Cardiac muscle cell (in vitro differentiated cells and primary cell): ENCODE results near the gene COPZ2. TPM values are rescaled to one million over a fixed set of nuclear protein-coding genes. Genes with fewer than 3 reads are reported as not detected.

Experiments used
- DNase-seq, 2 donors: peaks; one replicate each; pipeline versions ENCODE4 v3.0.0 to v3.0.0-alpha.2; 2010 to 2017; ENCODE audit warnings: low read depth in 1 of 2, low spot score in 1 of 2
- H3K27ac ChIP-seq: fragments of 200-600 bp; sonication (generic); 2 replicates; pipeline ENCODE4 v1.5.1; 2016
- H3K27me3 ChIP-seq: fragments of 200-600 bp; sonication (generic); 2 replicates; pipeline ENCODE4 v1.6.0; 2016; ENCODE audit warnings: control low read depth
- H3K36me3 ChIP-seq: fragments of 200-600 bp; sonication (generic); 2 replicates; pipeline ENCODE4 v1.5.1; 2016; ENCODE audit warnings: control low read depth
- H3K4me1 ChIP-seq: fragments of 200-600 bp; sonication (generic); 2 replicates; pipeline ENCODE4 v1.8.1; 2017; ENCODE audit warnings: low read depth, mild to moderate bottlenecking, mixed run types
- H3K4me3 ChIP-seq: fragments of 200-600 bp; sonication (generic); 2 replicates; pipeline ENCODE4 v1.5.1; 2016; ENCODE audit warnings: mild to moderate bottlenecking
- H3K9me3 ChIP-seq: fragments of 200-600 bp; sonication (generic); 2 replicates; pipeline ENCODE4 v1.5.1; 2017; ENCODE audit warnings: low read depth, mild to moderate bottlenecking, control low read depth
- CTCF ChIP-seq: IDR thresholded peaks from 2 replicates; pipeline ENCODE4 v1.5.1; 2012; ENCODE audit warnings: low read depth, mild to moderate bottlenecking, low read length
- polyA plus RNA-seq: library from polyadenylated mRNA; unstranded; fragments of >200 nt; fragmentation: Nextera tagmentation; extraction: Ambion mirVana; gene quantifications from 2 replicates; pipeline ENCODE4 v1.2.1, GENCODE V29; 2016
- total RNA-seq: library from RNA; depleted of rRNA; stranded (reverse); fragments of >200 nt; gene quantifications from 2 replicates; pipeline ENCODE4 v1.2.3, GENCODE V29; 2016

The COPZ2 gene
- total and polyA plus RNA-seq, 2 experiments from 2014 or later, result 14.4 to 36.1 TPM

GRCh38 chr17:48001197-48001596, 36.4 kb downstream of the COPZ2 start:
- DNase-seq, result peak in 1 of 2 donors; percentile 58
- no peaks in the 10 kb centered on the region for H3K9me3 ChIP-seq
- H3K4me3 ChIP-seq, result no peak overlapping the region
- H3K27me3 ChIP-seq, result no peaks in the 10 kb centered on the region
- no peaks in the 10 kb centered on the region for H3K36me3 ChIP-seq
- no peak overlapping the region for H3K27ac ChIP-seq
- no peak for TF ChIP-seq CTCF
- H3K4me1 ChIP-seq, result peaks cover 36% of the 10 kb centered on the region

GRCh38 chr17:47999582-47999981, 38.0 kb downstream of the COPZ2 start:
- TF ChIP-seq CTCF, result no peak
- H3K9me3 ChIP-seq, result no peaks in the 10 kb centered on the region
- peaks cover 34% of the 10 kb centered on the region for H3K4me1 ChIP-seq
- no peaks in the 10 kb centered on the region for H3K36me3 ChIP-seq
- DNase-seq, result no peak
- H3K4me3 ChIP-seq, result no peak overlapping the region
- no peaks in the 10 kb centered on the region for H3K27me3 ChIP-seq
- H3K27ac ChIP-seq, result peak overlapping the region; percentile 30

GRCh38 chr17:47998044-47998443, 39.6 kb downstream of the COPZ2 start:
- H3K4me3 ChIP-seq, result no peak overlapping the region
- H3K4me1 ChIP-seq, result peaks cover 22% of the 10 kb centered on the region
- DNase-seq, result no peak
- H3K27me3 ChIP-seq, result no peaks in the 10 kb centered on the region
- H3K36me3 ChIP-seq, result no peaks in the 10 kb centered on the region
- TF ChIP-seq CTCF, result no peak
- no peaks in the 10 kb centered on the region for H3K9me3 ChIP-seq
- no peak overlapping the region for H3K27ac ChIP-seq

GRCh38 chr17:47997586-47997985, 40.0 kb downstream of the COPZ2 start:
- Histone ChIP-seq H3K27me3 (no peaks in the 10 kb centered on the region), H3K4me1 (peaks cover 22% of the 10 kb centered on the region), H3K27ac (no peak overlapping the region), H3K9me3 (no peaks in the 10 kb centered on the region), H3K4me3 (no peak overlapping the region), H3K36me3 (no peaks in the 10 kb centered on the region)
- no peak for TF ChIP-seq CTCF
- DNase-seq, result no peak

GRCh38 chr17:47996201-47996600, 41.4 kb downstream of the COPZ2 start:
- Histone ChIP-seq H3K4me3 (no peak overlapping the region), H3K4me1 (peaks cover 34% of the 10 kb centered on the region), H3K9me3 (no peaks in the 10 kb centered on the region), H3K27me3 (no peaks in the 10 kb centered on the region), H3K36me3 (no peaks in the 10 kb centered on the region), H3K27ac (peak overlapping the region; percentile 42)
- TF ChIP-seq CTCF, result no peak
- DNase-seq, result no peak
